HG03571 (cell line): ENCODE results near the gene DTX1.
"Not testable (repeated sequence)": the region's sequence is repeated elsewhere in the genome, so short reads cannot be mapped to it uniquely, and the experiment has no call there.

Source experiments
- ATAC-seq: cut with Tn5 transposase; IDR thresholded peaks from one replicate; pipeline ENCODE4 v1.9.1; 2021; ENCODE audit not compliant: unreplicated experiment

The DTX1 gene

DNA sequence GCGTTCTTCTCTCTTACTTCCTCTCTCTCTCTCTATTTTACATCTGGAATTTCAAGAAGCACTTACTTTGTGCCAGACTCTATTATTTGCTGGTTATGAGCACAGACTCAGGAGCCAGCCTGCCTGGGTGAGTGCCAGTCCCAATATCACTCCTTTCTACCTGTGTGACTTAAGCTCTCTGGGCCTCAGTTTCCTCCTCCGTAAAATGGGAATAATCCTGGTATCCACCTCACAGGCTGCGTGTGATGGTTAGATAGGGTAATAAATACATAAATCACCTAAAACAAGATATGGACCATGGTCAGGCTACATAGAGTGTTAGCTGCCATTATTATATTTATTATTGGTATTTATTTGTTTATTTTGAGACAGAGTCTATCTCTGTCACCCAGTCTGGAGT, 54.7 kb downstream of the DTX1 start:
- ATAC-seq: no peak

DNA sequence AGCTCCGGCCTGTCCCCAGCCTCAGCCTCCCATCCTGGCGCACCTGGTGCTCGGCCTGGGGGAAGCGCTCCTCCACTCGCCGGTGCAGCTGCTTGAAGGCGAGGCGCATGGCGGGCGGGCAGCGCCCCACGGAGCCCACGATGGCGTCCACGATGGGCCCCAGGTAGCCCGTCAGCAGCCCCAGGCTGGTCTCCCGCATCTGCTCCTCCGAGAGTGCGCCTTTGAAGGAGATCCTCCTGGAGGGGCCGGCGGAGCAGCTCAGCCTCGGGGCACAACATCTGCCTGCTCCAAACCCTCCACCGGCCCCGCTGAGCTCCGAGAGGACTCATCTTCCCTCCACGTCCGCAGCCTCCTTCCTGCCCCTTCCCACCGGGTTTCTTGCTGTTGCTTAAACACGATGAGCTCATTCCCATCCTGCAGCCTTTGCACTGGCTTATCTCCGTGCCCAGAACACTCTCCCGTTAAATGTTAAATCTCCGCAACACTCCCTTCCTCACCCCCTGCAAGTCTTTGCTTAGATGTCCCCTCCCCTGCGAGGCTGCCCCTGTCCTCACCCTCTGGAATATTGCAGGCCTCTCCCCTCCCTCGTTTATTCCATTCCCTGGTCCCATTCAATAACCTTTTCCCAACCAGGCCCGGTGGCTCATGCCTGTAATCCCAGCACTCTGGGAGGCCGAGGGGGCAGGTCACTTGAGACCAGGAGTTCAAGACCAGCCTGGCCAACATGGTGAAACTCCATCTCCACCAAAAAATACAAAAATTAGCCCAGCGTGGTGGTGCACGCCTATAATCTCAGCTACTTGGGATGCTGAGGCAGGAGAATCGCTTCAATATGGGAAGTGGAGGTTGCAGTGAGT, 55.7 kb downstream of the DTX1 start:
- no peak for ATAC-seq

DNA sequence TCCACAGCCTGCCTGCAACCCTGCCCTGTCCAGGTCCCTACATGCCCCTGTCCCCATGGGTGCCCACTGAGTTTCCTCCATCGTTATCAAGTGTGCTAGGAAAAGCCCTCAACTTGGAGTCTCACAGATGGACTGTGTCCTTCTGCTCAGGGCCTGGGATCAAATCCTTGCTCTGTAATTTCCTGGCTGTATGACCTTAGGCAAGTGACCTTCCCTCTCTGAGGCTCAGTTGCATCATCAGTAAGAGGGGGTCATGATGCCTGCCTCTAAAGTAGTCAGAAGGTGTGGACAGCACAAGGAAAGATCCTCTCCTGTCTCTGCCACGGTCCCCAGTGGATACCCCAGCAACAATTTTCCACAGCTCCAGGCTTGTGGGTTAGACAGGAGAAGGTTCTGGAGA, 56.9 kb downstream of the DTX1 start:
- no peak for ATAC-seq

DNA sequence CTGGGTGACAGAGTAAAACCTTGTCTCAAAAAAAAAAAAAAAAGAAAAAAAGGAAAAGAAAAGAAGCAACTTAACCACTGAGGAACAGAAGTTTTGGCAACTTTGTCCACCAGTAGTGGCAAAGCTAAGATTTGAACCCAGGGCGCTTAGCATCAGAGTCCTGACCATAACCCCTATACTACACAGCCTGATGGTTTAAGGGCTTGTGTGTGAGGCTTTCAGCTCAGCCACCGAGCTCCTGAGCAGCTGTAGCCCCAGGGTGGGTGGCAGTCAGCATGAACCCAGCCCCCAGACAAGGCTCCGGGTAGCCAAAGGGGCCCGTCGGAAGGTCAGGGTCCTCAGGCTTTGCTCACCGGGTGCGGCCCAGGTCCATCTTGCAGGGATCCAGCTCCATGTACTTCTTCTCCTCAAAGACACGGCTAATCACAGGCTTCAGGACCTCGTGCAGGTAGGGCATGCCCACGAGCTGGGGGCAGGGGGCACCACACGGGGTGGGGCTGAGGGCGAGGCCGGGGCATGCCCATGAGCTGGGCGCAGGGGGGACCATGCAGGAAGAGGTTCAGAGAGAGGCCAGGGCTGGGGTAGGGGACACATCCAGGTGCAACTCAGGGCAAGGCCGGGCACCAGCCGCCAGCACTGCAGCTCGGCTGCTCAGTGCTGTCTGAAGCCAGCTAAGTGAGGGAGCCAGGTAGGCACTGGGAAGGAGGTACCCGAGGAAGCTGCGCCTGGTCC, 58.1 kb downstream of the DTX1 start:
- no peak for ATAC-seq

DNA sequence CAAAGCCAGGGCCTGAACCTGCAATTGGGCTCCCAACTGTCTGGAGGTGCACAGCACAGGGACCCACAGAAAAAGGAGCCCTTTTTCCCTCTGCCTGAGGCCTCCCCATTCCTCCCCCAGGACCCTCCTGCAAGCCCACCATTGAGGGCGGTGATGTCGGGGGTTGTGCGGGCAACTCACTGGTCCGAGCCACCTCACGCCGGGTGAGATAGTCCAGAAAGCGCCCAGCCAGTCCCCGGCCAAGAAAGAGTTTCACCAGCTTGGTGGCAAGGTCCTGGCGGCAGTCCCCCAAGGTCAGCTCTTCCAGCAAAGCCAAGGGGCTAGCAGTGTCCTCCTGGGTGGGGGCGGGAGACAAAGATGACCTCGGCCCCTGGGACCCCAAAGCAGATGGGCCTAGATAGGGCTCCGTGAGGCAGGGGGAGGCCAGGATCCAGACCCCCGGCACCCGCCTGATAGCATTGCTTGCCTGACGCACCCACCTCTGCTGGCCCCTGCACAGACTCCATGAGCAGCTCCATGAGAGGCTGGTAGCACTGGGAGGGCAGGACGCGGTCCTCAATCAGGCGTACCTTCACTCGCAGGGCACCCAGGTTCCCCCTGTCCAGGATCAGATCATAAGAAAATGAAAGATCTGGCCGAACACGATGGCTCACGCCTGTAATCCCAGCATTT, 59.1 kb downstream of the DTX1 start:
- ATAC-seq: no peak

DNA sequence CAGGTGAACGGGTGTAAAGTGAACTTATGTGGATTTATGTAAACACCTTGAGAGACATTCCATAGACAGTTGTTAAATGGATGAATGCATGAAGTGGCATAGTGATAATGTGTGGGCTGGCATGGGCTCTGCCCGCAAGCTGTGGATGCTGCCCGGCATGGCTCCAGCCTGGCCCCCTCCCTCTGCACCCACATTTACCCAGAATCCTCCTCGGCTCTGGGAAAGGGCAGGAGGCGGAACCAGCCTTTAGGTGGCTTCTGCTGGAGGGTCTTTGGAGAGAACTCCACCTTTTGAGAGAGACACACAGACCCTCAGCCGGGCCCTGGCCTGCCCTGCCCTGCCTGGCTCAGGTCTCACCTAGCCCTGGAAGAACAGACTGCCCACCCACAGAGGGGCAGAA, 60.3 kb downstream of the DTX1 start:
- no peak for ATAC-seq

DNA sequence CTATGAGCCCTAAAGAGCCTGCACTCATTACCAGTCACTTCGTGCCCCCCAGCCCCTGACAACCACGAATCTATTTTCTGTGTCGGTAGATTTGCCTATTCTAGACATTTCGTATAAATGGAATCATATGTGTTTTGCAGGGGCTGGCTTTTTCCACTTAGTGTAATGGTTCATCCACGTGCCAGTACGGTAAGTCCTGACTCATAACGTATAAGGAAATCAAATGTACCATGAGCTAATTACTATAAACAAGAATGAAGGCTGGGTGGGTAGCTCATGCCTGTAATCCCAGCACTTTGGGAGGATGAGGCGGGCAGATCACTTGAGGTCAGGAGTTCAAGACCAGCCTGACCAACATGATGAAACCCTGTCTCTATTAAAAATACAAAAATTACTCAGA, 61.2 kb downstream of the DTX1 start:
- not testable (repeated sequence) for ATAC-seq

DNA sequence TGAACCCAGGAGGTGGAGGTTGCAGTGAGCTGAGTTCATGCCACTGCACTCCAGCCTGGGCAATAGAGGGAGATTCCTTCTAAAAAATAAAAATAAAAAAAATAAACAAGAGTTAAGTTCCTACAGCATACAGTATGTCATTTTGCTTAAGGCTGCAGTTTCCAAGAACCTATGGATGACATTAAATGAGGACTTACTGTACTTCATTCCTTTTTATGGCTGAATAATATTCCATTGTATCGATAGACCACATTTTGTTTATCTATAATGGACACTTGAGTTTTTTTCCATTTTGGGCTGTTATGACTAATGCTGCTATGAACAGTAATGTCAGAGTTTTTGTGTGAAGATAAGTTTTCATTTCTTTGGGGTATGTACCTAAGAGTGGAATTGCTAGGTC, 61.6 kb downstream of the DTX1 start:
- no peak for ATAC-seq

DNA sequence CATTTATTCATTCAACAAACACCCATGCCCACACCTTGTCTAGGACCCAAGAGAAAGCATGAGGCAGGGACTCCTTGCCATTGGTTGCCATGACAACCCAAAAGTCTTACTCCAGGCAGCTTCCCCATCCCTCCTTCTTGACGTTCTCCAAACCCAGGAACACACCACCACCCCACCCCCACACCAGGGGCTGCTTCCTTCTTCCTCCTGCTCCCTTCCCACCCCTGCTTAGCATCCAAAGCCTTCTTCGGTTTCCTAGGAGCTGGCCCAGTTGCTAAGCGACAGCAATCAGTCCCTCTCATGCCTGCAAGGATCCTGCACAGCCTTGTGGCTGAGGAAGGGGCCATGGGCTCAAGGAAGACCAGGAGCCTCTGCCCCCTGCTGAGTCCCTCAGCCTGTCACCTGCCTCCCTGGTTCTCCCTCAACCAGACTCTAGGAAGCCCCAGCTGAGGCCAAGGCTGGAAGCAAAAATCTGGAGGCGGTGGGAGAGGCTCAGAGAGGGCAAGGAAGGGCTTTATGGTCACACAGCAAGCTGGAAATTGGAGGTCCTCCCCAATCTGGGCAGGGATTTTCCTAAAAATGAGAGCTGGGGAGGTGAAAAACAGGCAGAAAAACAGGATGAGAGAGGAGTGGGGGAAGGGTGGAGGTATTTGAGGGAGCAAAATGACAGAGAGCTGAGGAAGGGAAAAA, 63.6 kb downstream of the DTX1 start:
- no peak for ATAC-seq

DNA sequence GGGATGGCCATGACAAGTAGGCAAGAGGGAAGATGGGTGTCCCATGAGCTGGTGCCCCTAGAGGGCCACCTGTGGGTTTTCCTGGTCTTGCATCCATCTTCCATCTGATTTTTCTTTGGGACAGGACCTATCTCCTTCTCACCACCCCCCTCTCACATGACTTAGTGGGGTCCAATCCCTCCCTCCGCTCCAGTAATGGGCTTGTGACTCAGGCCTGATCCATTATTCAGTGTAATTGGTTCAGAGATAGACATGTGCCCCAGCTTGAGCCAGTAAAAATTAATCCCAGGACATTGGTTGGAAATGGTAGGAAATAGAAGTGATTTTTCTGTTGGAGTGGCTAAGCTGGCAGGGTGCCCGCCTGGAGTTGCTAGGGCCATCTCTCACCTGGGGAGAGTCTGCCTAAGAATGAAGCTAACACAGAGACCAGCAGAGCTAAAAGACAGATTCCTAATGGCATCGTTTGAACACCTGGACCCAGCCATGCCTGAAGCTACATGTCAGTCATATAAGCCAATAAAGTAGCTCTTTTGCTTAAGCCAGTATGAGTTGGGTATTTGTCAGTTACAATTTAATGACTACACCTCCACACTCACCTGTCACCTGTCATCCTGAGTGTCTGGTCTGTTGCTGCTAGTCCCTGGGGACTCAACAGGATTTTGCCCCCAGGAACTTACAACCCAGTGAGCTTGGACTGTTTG, 64.3 kb downstream of the DTX1 start:
- ATAC-seq: no peak

DNA sequence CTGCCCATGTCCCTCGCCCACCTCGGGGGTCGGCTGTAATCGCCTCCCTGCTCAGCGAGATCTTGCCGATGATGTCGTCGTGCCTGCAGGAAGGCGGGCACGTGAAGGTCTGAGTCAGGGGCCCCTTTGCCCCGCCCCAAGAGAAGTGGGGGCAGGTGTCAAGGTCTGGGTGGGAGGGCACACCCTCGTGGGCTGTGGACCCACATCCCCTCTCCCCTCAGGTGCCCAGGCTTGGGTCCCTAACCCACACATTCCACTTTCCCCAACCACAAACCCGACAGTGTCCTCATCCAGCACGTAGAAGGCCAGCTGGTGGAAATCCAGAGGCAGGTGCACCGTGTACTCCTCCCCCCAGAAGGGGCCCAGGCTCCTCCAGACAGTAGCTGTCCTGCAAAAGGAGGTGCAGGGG, 71.3 kb downstream of the DTX1 start:
- ATAC-seq: no peak

DNA sequence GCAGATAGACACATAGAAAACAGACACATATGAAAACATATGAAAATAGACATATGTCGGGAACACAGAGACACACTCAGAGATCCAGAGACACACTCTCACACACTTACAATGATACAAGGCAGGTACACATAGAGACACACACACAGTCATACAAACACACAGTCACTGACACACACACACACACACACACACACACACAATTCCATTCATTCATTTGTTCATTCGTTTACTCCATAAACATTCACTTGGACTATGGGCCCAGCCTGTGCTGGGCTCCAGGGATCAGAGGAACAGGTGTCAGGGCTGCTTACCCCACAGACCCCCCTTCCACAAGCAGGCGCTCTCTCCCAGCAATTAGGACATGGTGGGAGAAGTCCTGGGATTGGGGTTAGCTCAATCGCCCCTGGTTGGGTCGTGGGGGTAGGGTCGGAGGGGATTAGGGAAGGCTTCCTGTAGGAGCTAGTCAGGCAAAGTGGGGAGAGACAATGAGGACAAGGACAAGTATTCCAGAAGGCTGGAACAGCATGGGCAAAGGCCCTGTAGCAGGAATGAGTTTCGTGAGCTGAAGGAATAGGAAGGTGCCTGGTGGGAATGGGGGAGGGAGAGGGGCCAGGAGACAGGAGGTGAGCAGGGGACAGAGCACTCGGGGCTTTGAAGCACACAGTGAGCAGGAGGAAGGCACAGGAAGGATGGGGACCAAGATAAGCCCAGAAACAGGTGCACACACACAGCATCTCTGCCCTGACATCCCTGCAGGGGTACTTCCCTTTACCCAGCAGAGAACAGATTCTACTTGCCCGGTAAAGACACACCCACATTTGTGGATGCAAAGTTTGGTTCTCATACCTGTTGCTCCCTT, 72.5 kb downstream of the DTX1 start:
- ATAC-seq: no peak

DNA sequence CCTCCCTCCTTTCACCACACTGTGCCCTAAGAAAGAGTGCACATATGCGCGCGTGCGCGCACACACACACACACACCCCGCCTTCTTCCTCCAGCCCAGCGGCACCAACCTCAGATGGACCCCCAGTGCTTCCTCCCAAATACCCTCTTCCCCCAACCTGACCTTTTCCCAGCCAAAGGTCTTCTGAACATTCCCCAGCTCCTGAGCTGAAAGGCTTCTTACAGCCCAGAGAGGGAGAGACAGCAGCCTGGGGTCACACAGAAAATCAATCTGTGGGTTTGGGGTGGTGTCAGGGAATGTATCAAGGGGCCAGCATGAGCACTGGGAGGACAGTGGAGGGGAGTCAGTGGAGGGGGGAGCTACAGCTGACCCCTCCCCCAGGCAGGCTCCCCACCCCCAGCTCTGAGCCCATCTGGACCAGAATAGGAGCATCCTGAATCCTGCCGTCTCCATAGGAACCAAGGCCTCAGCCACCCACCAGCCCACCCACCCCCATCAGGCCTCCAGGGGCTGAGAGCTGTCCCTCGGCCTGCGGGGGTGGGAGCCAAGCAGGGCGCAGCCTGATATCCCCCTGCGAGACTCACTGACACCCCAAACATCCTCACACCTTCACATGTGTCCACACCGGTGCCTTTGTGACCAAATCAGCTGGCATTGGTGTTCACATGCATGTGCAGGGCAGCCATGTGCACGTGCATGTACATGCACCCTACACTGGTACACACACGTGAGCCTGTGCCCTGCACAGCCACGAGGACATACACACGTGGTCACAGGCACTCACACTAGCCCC, 73.3 kb downstream of the DTX1 start:
- ATAC-seq: no peak

DNA sequence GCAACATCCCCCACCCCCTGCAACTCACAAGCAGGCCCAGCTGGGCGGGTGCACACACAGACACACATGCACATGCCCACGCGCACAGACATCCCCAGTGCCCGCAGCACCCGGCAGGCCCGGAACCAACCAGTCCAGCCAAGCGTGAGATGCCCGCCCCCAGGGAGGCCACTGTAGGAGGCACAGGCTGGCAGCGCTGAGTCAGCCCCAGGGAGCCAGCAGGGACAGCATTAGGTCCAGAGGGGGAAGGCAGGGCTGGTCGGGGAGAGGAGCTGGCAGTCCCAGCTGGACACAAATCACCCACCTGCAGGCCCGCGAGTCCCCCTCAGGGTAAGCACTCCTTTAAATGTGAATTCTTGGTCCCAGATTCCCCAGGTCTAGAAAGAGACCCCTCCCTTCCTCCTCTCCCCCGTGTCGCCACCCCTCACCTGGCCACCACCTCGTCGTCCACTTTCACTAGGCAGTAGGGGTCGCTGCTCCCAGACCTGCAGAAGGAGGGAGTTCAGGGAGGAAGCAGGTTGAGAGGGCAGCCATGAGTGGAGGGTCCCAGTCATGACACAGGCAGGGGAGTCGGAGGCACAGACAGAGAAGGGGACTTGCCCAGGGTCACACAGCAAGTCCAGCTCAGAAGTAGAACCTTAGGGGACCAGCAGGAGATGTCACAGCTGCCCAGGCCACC, 74.1 kb downstream of the DTX1 start:
- ATAC-seq: no peak

DNA sequence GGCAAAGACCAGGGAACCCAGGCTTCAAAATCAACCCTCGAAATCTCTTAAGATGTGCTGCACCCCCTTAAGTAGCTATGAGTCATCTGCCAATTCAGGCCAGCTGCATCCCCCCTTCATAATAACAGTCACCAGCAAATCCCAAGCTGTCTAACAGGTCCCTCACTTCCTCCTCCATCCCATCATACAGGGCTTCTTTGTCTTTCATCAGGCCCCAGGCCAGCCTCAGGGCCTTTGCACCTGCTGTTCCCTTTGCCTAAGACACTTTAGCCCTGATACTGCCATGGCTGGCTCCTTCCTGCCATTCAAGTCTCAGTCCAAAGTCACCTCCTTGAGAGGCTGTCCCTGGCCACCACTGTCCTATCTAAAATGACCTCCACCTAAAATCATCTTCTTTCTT, 75.0 kb downstream of the DTX1 start:
- no peak for ATAC-seq

DNA sequence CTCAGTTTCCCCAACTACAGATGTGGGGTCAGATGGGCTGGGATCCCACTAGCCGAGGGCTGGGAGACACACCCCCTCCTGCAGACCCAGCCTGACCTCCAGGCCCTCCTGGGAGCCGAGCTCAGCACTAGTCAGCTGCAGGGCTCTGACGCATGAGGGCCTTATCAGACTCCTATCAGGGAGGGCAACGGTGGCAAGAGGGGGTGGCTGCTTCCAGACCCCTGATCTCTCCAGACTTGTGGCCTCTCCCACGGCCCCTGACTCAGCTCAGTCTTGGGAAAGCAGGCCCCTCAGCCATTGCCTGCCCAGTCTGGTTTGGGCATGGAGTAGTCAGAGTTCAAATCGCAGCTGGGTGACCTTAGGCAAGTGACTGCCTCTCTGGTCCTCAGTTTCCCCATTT, 76.5 kb downstream of the DTX1 start:
- ATAC-seq: no peak

DNA sequence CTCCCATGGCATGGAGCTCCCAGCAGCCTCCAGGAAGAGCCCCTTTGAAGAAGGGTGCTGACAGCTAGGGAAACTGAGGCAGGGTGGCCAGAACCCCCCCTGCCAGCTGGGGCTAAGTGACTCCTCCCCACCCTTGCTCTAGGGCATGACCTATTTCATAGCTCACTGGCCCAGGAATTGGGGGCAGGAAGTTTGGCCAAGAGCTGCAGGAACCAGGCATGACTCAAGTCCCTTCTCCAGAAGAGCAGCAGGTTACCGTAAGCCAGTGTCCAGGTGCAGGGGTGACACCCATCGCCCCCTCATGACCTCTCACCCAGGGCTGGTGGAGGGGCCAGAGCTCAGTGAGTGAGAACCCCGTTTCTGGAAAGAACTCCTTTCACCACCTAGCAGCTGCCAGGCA, 77.1 kb downstream of the DTX1 start:
- no peak for ATAC-seq

DNA sequence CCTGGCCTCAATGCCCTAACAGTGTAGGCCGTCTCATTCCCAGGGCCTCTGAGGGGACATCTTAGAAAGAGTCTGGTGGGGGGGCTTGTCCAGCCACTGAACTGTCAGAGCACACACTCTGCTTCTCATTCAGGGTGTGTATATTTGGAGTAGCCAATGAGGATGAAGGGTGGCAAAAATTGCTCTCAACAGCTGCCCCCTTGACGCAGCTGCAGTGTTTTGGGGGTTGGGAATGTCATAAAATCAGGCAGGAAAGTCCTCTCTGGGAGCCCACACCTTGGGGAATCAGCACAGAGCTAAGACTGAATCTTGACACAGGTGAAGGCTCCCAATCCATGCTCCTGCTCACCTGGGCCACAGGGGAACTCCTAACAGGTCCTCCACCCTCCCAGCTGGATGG, 77.5 kb downstream of the DTX1 start:
- ATAC-seq: no peak
